ENCODE data around the gene ARHGAP6. TPM values are rescaled to one million over a fixed set of nuclear protein-coding genes. Genes with fewer than 3 reads are reported as not detected.
A peak's percentile ranks its signal among the peaks of the same experiment; 100 is the strongest.

ARHGAP6 gene
- total RNA-seq, 1 donor from 2014 or later = 4.9 TPM

DNA sequence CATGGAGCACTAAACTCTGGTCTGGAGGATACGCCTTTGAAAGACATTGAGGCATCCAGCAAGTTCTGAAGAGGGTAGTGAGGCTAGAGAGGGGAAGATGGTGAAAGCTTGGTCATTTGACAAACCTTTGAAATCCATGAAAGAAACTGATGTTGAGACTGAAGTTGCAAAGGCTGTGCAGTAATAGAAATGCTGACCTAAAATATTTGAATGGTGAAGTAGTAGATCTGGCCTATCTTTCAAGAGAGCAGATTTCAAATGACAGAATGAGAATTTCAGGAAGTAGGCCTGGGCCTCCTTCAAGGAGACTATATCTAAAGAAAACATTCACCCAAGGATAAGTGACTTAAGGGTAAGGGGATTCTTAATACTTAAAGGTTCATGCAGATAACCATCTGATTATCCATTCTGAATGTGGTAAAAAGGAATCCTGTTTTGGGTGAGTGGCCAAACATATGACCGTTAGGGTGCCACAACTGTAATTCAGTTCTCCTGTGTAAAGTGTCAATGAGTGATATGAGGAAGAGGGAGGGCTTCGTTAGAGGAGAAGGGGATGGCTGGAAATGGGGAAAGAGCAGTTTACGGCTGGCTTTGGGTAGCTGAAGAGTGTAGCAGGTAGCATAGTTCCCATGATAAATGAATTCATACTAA is 310.3 kb downstream of the ARHGAP6 start:
- no peak overlapping the region for H3K4me3 ChIP-seq (ENCODE audit: low read depth, low read length)
- TF ChIP-seq, protein P1, sequence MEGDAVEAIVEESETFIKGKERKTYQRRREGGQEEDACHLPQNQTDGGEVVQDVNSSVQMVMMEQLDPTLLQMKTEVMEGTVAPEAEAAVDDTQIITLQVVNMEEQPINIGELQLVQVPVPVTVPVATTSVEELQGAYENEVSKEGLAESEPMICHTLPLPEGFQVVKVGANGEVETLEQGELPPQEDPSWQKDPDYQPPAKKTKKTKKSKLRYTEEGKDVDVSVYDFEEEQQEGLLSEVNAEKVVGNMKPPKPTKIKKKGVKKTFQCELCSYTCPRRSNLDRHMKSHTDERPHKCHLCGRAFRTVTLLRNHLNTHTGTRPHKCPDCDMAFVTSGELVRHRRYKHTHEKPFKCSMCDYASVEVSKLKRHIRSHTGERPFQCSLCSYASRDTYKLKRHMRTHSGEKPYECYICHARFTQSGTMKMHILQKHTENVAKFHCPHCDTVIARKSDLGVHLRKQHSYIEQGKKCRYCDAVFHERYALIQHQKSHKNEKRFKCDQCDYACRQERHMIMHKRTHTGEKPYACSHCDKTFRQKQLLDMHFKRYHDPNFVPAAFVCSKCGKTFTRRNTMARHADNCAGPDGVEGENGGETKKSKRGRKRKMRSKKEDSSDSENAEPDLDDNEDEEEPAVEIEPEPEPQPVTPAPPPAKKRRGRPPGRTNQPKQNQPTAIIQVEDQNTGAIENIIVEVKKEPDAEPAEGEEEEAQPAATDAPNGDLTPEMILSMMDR (conservative IDR thresholded peaks at IDR 0.05; ENCODE audit: low read depth, low read length) = no peak
- DNase-seq (ENCODE audit: low read depth) = no peak

GRCh38 chrX:11352296-11352741 is 313.4 kb downstream of the ARHGAP6 start:
- H3K4me3 ChIP-seq (ENCODE audit: low read depth, low read length) = no peak overlapping the region
- TF ChIP-seq, protein P1 (conservative IDR thresholded peaks at IDR 0.05; ENCODE audit: low read depth, low read length) = no peak
- DNase-seq (ENCODE audit: low read depth) = no peak

GRCh38 chrX:11351375-11352295 is 314.1 kb downstream of the ARHGAP6 start:
- H3K4me3 ChIP-seq (ENCODE audit: low read depth, low read length) = no peak overlapping the region
- DNase-seq (ENCODE audit: low read depth) = peak; percentile 70
- TF ChIP-seq, protein P1 (conservative IDR thresholded peaks at IDR 0.05; ENCODE audit: low read depth, low read length) = no peak

DNA sequence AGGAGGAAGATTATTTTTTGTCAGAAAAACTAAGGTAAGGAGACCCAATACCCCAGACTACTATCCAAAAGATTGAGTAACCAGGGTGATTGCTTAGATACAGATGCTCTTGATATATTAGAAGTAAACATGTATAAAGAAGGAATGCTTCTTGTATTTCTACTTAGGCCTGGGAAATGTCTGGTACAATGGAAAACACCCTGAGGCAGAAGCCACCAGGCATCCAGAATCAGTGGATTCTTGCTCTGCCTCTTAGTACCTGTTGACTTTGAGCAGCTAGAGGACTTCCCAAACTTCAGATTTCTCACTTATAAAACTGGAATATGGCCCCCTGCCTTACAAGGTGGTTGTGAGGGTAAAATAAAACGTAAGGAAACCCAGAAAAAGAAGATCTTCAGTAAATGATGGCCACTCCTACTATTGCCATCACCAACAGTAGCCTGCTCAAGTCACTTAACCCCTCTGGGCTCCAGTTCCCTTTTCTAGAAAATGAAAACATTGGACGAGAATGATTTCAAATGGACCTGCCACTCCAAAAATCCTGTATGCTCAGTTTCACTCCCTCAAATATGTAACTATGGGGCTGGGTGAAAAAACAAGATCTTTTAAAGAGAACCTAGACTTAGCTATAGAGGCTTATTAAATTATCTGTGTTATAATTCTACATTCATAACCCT is 315.9 kb downstream of the ARHGAP6 start:
- DNase-seq (ENCODE audit: low read depth) = no peak
- H3K4me3 ChIP-seq (ENCODE audit: low read depth, low read length) = no peak overlapping the region
- TF ChIP-seq, protein P1 (conservative IDR thresholded peaks at IDR 0.05; ENCODE audit: low read depth, low read length) = no peak

GRCh38 chrX:11349020-11349419 is 316.7 kb downstream of the ARHGAP6 start:
- TF ChIP-seq, protein P1 (conservative IDR thresholded peaks at IDR 0.05; ENCODE audit: low read depth, low read length) = no peak

GRCh38 chrX:11347300-11347699 is 318.4 kb downstream of the ARHGAP6 start:
- H3K4me3 ChIP-seq (ENCODE audit: low read depth, low read length) = no peak overlapping the region
- TF ChIP-seq, protein P1 (conservative IDR thresholded peaks at IDR 0.05; ENCODE audit: low read depth, low read length) = no peak
- no peak for DNase-seq (ENCODE audit: low read depth)

More at GRCh38 chrX:11349020-11349419, 316.7 kb downstream of the ARHGAP6 start:
- H3K4me3 ChIP-seq (ENCODE audit: low read depth, low read length) = no peak overlapping the region
- no peak for DNase-seq (ENCODE audit: low read depth)

All from epithelial cell of proximal tubule (primary cell).